ENCODE results near the gene TNFRSF1A. TPM values are rescaled to one million over a fixed set of nuclear protein-coding genes. Genes with fewer than 3 reads are reported as not detected.
A peak's percentile ranks its signal among the peaks of the same experiment; 100 is the strongest.

TNFRSF1A gene
- total and polyA plus RNA-seq, 2 of the 13 experiments (the other 11 are each of a cell fraction or from before 2014, with no cell fraction given): 41.5 to 61.2 TPM

DNA sequence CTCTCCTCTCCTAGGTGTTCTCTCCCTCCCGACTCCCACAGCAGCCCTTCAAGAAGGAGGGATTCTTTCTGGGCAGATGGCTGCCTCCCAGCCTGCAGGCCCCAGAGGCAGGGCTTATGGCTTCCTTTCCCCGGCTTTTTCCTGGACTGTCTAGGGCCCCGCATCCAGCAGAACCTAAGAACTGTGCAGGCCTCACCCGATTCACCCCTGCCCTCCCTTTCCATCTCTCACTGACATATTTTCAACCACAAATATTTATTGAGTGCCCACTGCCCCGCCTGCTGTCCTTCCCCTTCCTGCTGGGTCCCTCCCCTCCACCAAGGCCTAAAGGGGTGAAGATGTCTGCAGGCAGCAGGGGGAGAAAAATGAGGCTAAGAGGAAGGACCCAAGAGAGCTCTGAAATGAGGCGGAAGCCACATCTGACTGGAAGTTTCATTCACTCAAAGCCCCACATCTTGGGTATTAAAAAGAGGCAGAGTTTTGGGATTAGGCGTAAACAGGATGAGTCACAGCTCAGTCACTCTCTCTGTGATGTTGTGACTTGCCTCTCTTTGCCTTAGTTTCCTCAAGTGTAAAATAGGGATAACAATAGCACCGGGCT is 30.6 kb upstream of the TNFRSF1A start (continued):
- TF ChIP-seq, protein P1, sequence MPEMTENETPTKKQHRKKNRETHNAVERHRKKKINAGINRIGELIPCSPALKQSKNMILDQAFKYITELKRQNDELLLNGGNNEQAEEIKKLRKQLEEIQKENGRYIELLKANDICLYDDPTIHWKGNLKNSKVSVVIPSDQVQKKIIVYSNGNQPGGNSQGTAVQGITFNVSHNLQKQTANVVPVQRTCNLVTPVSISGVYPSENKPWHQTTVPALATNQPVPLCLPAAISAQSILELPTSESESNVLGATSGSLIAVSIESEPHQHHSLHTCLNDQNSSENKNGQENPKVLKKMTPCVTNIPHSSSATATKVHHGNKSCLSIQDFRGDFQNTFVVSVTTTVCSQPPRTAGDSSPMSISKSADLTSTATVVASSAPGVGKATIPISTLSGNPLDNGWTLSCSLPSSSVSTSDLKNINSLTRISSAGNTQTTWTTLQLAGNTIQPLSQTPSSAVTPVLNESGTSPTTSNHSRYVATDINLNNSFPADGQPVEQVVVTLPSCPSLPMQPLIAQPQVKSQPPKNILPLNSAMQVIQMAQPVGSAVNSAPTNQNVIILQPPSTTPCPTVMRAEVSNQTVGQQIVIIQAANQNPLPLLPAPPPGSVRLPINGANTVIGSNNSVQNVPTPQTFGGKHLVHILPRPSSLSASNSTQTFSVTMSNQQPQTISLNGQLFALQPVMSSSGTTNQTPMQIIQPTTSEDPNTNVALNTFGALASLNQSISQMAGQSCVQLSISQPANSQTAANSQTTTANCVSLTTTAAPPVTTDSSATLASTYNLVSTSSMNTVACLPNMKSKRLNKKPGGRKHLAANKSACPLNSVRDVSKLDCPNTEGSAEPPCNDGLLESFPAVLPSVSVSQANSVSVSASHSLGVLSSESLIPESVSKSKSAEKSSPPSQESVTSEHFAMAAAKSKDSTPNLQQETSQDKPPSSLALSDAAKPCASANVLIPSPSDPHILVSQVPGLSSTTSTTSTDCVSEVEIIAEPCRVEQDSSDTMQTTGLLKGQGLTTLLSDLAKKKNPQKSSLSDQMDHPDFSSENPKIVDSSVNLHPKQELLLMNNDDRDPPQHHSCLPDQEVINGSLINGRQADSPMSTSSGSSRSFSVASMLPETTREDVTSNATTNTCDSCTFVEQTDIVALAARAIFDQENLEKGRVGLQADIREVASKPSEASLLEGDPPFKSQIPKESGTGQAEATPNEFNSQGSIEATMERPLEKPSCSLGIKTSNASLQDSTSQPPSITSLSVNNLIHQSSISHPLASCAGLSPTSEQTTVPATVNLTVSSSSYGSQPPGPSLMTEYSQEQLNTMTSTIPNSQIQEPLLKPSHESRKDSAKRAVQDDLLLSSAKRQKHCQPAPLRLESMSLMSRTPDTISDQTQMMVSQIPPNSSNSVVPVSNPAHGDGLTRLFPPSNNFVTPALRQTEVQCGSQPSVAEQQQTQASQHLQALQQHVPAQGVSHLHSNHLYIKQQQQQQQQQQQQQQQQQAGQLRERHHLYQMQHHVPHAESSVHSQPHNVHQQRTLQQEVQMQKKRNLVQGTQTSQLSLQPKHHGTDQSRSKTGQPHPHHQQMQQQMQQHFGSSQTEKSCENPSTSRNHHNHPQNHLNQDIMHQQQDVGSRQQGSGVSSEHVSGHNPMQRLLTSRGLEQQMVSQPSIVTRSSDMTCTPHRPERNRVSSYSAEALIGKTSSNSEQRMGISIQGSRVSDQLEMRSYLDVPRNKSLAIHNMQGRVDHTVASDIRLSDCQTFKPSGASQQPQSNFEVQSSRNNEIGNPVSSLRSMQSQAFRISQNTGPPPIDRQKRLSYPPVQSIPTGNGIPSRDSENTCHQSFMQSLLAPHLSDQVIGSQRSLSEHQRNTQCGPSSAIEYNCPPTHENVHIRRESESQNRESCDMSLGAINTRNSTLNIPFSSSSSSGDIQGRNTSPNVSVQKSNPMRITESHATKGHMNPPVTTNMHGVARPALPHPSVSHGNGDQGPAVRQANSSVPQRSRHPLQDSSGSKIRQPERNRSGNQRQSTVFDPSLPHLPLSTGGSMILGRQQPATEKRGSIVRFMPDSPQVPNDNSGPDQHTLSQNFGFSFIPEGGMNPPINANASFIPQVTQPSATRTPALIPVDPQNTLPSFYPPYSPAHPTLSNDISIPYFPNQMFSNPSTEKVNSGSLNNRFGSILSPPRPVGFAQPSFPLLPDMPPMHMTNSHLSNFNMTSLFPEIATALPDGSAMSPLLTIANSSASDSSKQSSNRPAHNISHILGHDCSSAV (CRISPR knock-in tag; IDR thresholded peaks at IDR 0.05; ENCODE audit: borderline replicate concordance): no peak
- TF ChIP-seq, protein P2, sequence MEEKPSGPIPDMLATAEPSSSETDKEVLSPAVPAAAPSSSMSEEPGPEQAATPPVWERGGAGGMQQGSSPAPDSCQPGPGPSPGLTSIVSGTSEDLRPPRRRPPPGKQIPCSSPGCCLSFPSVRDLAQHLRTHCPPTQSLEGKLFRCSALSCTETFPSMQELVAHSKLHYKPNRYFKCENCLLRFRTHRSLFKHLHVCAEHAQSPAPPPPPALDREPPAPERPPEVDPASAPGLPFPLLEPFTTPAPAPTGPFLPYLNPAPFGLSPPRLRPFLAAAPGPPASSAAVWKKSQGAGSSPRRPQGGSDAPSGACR (CRISPR knock-in tag; IDR thresholded peaks at IDR 0.05): 0 out of 2 replicates have a peak, but pooled peaks have one; percentile 14
- TF ChIP-seq PHF20 (CRISPR knock-in tag; IDR thresholded peaks at IDR 0.05): 0 out of 2 replicates have a peak, but pooled peaks have one; percentile 21
- TF ChIP-seq, protein P3, sequence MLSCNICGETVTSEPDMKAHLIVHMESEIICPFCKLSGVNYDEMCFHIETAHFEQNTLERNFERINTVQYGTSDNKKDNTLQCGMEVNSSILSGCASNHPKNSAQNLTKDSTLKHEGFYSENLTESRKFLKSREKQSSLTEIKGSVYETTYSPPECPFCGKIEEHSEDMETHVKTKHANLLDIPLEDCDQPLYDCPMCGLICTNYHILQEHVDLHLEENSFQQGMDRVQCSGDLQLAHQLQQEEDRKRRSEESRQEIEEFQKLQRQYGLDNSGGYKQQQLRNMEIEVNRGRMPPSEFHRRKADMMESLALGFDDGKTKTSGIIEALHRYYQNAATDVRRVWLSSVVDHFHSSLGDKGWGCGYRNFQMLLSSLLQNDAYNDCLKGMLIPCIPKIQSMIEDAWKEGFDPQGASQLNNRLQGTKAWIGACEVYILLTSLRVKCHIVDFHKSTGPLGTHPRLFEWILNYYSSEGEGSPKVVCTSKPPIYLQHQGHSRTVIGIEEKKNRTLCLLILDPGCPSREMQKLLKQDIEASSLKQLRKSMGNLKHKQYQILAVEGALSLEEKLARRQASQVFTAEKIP (CRISPR knock-in tag; IDR thresholded peaks at IDR 0.05; ENCODE audit: borderline replicate concordance): no peak
- TF ChIP-seq, protein P4, sequence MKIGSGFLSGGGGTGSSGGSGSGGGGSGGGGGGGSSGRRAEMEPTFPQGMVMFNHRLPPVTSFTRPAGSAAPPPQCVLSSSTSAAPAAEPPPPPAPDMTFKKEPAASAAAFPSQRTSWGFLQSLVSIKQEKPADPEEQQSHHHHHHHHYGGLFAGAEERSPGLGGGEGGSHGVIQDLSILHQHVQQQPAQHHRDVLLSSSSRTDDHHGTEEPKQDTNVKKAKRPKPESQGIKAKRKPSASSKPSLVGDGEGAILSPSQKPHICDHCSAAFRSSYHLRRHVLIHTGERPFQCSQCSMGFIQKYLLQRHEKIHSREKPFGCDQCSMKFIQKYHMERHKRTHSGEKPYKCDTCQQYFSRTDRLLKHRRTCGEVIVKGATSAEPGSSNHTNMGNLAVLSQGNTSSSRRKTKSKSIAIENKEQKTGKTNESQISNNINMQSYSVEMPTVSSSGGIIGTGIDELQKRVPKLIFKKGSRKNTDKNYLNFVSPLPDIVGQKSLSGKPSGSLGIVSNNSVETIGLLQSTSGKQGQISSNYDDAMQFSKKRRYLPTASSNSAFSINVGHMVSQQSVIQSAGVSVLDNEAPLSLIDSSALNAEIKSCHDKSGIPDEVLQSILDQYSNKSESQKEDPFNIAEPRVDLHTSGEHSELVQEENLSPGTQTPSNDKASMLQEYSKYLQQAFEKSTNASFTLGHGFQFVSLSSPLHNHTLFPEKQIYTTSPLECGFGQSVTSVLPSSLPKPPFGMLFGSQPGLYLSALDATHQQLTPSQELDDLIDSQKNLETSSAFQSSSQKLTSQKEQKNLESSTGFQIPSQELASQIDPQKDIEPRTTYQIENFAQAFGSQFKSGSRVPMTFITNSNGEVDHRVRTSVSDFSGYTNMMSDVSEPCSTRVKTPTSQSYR (CRISPR knock-in tag; IDR thresholded peaks at IDR 0.05; ENCODE audit: borderline replicate concordance): no peak
- TF ChIP-seq, protein P5, sequence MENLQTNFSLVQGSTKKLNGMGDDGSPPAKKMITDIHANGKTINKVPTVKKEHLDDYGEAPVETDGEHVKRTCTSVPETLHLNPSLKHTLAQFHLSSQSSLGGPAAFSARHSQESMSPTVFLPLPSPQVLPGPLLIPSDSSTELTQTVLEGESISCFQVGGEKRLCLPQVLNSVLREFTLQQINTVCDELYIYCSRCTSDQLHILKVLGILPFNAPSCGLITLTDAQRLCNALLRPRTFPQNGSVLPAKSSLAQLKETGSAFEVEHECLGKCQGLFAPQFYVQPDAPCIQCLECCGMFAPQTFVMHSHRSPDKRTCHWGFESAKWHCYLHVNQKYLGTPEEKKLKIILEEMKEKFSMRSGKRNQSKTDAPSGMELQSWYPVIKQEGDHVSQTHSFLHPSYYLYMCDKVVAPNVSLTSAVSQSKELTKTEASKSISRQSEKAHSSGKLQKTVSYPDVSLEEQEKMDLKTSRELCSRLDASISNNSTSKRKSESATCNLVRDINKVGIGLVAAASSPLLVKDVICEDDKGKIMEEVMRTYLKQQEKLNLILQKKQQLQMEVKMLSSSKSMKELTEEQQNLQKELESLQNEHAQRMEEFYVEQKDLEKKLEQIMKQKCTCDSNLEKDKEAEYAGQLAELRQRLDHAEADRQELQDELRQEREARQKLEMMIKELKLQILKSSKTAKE (CRISPR knock-in tag; IDR thresholded peaks at IDR 0.05; ENCODE audit: borderline replicate concordance): peak; percentile 79
- TF ChIP-seq, protein P6, sequence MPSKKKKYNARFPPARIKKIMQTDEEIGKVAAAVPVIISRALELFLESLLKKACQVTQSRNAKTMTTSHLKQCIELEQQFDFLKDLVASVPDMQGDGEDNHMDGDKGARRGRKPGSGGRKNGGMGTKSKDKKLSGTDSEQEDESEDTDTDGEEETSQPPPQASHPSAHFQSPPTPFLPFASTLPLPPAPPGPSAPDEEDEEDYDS (CRISPR knock-in tag; IDR thresholded peaks at IDR 0.05): peak; percentile 79
- TF ChIP-seq, protein P7, sequence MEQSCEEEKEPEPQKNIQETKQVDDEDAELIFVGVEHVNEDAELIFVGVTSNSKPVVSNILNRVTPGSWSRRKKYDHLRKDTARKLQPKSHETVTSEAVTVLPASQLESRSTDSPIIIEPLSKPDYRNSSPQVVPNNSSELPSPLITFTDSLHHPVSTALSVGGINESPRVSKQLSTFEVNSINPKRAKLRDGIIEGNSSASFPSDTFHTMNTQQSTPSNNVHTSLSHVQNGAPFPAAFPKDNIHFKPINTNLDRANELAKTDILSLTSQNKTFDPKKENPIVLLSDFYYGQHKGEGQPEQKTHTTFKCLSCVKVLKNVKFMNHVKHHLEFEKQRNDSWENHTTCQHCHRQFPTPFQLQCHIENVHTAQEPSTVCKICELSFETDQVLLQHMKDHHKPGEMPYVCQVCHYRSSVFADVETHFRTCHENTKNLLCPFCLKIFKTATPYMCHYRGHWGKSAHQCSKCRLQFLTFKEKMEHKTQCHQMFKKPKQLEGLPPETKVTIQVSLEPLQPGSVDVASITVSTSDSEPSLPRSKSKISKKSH (CRISPR knock-in tag; IDR thresholded peaks at IDR 0.05; ENCODE audit: borderline replicate concordance): no peak
